Colonic mucosa (tissue), 4 donors: ENCODE data around the gene ITPK1. TPM values are rescaled to one million over a fixed set of nuclear protein-coding genes. Genes with fewer than 3 reads are reported as not detected.

Experiments used
- DNase-seq: peaks from one replicate; pipeline ENCODE4 v3.0.0-alpha.2; 2020
- H3K27ac ChIP-seq: fragments of 200-600 bp; one replicate; pipeline ENCODE4 v1.8.0; 2021
- H3K27me3 ChIP-seq: fragments of 200-600 bp; one replicate; pipeline ENCODE4 v1.8.0; 2021
- H3K36me3 ChIP-seq: fragments of 200-600 bp; one replicate; pipeline ENCODE4 v1.8.0; 2021
- H3K4me1 ChIP-seq: fragments of 200-600 bp; one replicate; pipeline ENCODE4 v1.8.0; 2021; ENCODE audit warnings: mild to moderate bottlenecking
- H3K4me3 ChIP-seq: fragments of 200-600 bp; one replicate; pipeline ENCODE4 v1.8.0; 2021
- H3K9ac ChIP-seq, 2 donors: one replicate each; pipeline ENCODE4 v1.7.0; 2013; ENCODE audit warnings: control low read depth in 2 of 2, low read depth in 2 of 2, low read length in 2 of 2
- H3K9me3 ChIP-seq: fragments of 200-600 bp; one replicate; pipeline ENCODE4 v1.8.0; 2021
- intact Hi-C: fragments of 100-400 bp; cut with DNase I; formaldehyde crosslinking; loops from one replicate; pipeline ENCODE4 v1.14.1; 2022
- total RNA-seq, 2 donors: library from RNA; stranded (reverse); fragmentation: NEBNext Ultra II Directional in 1 of 2; extraction: Animal tissue kit (Norgen Biotek cat#: 25700) in 1 of 2; gene quantifications; one replicate each; pipeline ENCODE4 v1.2.1, GENCODE V29; 2021
- TF ChIP-seq, protein P1 (sequence below): fragments of 200-600 bp; IDR thresholded peaks from one replicate; pipeline ENCODE4 v1.8.0; 2022; ENCODE audit warnings: antibody characterized with exemption, mild to moderate bottlenecking
- donor health status: healthy.
- donor health status: DM: no; HTN: no; CAD: no.
- donor health status: DM: no; HTN: no; CAD: no.

Gene ITPK1
- total RNA-seq, 2 donors from 2014 or later, result 118 to 134 TPM

- DNase-seq, result no peak
- Histone ChIP-seq H3K4me1 (peaks cover 17% of the 10 kb centered on the region), H3K27ac (no peak overlapping the region), H3K9ac (no peak overlapping the region), H3K9me3 (no peaks in the 10 kb centered on the region), H3K4me3 (no peak overlapping the region), H3K27me3 (no peaks in the 10 kb centered on the region), H3K36me3 (no peaks in the 10 kb centered on the region)
- TF ChIP-seq, protein P1, sequence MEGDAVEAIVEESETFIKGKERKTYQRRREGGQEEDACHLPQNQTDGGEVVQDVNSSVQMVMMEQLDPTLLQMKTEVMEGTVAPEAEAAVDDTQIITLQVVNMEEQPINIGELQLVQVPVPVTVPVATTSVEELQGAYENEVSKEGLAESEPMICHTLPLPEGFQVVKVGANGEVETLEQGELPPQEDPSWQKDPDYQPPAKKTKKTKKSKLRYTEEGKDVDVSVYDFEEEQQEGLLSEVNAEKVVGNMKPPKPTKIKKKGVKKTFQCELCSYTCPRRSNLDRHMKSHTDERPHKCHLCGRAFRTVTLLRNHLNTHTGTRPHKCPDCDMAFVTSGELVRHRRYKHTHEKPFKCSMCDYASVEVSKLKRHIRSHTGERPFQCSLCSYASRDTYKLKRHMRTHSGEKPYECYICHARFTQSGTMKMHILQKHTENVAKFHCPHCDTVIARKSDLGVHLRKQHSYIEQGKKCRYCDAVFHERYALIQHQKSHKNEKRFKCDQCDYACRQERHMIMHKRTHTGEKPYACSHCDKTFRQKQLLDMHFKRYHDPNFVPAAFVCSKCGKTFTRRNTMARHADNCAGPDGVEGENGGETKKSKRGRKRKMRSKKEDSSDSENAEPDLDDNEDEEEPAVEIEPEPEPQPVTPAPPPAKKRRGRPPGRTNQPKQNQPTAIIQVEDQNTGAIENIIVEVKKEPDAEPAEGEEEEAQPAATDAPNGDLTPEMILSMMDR, result no peak
- intact Hi-C loops, result no loop called here
Measured at GRCh38 chr14:93059260-93059659, 56.5 kb downstream of the ITPK1 start.

DNA sequence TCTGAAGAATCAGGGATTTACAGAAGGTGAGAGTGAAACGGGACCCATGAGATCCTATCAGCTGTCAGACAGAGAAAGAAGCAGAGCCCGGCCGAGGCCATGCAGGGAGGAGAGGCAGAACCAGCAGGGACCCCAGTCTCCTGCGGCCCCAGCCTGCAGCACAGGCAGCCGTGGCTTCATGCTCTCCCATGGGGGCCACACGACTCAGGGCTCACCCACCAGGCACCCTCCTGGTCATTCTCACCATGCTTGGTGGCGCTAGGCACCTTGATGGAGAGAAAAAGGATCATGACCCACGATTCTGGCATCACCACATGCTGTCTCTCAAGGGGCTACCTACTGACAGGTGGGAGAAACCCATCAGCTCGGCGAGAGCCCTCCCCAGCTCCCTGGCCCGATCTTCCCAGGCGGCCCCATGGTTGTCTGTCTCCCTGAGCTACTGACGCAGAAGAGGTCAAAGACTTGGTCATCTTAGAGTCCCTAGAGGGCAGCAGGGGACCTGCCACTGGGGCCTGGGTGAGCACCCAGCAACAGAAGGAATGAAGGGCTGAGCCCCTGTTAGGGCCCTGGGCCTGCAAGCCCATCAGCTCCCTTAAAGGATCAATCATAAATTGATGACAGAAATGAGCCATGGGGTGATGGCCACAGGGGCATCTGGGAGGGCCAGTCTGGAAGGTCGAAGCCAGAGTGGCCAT lies 58.0 kb downstream of the ITPK1 start:
- no peaks in the 10 kb centered on the region for H3K36me3 ChIP-seq
- H3K27me3 ChIP-seq, result no peaks in the 10 kb centered on the region
- intact Hi-C loops, result no loop called here
- no peak overlapping the region for H3K4me3 ChIP-seq
- TF ChIP-seq, protein P1, result no peak
- H3K9ac ChIP-seq, result peak overlapping the region in 1 of 2 donors; percentile 76
- peaks cover 27% of the 10 kb centered on the region for H3K4me1 ChIP-seq
- no peaks in the 10 kb centered on the region for H3K9me3 ChIP-seq
- peak overlapping the region; percentile 29 for H3K27ac ChIP-seq
- no peak for DNase-seq

DNA sequence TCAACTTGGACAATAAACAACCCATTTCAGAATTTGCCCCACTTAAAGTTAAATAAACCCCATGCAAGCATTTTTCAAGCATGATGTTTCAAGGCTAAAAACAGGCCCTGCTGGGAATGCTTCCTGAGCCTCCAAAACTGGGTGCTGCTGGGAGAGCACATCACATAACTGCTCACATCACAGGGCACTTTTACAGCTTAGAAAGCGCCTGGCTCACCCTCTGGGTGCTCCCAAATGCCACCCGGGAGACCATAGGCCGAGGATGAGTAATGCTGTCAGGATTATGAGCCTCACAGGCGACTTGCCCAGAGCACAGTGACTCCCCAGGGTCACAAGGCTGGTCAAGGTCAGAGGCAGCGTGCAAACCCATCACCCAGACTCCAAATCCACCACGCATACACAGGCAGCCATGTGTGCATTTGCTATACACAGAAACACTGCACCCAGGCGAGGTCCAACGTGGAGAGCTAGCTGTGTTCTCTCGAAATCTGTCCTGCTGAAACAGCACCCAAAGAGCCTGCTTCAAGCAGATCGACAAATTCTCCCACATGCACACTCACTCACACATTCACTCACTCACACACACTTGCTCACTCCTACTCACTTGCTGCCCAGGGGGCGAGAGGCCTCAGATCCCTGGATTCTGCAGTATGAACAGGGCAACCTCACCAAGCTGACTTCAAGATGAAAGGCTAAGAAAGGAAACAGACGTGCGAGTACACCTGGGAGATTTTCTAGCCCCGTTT lies 58.7 kb downstream of the ITPK1 start:
- DNase-seq, result no peak
- H3K9ac ChIP-seq, result peak overlapping the region; percentile 37 to 76
- no peaks in the 10 kb centered on the region for H3K36me3 ChIP-seq
- no peaks in the 10 kb centered on the region for H3K9me3 ChIP-seq
- no peaks in the 10 kb centered on the region for H3K27me3 ChIP-seq
- peaks cover 32% of the 10 kb centered on the region for H3K4me1 ChIP-seq
- H3K27ac ChIP-seq, result peak overlapping the region; percentile 73
- TF ChIP-seq, protein P1, result no peak
- intact Hi-C loops, result no loop called here
- H3K4me3 ChIP-seq, result no peak overlapping the region

DNA sequence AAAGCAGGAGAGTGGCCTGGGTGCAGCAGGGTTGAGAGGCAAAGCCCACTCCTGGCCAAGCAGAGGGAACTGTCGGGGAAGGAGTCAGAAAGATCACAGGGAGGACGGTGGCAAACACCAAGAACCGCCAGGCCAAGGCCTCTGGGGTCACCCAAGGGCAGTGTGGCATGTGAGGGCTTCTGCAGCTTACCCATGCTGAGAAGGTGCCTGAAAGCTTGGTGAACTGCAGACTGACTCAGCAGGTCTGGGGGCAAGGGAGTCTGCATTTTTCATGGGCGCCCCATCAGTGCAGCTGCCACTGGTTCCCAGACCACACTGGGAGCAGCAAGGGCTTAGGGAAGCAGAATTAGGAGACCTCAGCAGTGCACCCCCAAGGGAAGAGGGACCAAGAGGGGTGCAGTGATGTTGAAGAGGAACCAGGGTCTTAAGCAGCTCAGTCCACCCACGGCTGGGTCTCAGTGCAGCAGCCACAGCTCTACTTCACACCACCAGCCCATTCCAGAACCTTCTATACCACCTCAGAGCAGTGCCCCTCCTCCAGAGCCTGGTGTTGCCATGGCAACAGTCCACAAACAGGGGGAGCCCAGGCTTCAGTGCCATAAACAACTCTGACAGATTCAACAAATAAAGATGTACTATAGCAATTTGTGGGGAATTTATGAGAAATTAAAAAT lies 59.4 kb downstream of the ITPK1 start:
- Histone ChIP-seq H3K9ac (peak overlapping the region; percentile 52 to 76), H3K4me1 (peaks cover 35% of the 10 kb centered on the region), H3K9me3 (no peaks in the 10 kb centered on the region), H3K27me3 (no peaks in the 10 kb centered on the region), H3K36me3 (no peaks in the 10 kb centered on the region), H3K27ac (peak overlapping the region; percentile 73), H3K4me3 (no peak overlapping the region)
- intact Hi-C loops, result no loop called here
- TF ChIP-seq, protein P1, result no peak
- DNase-seq, result no peak

GRCh38 chr14:93055651-93056115 lies 60.0 kb downstream of the ITPK1 start:
- H3K27me3 ChIP-seq, result no peaks in the 10 kb centered on the region
- no peaks in the 10 kb centered on the region for H3K36me3 ChIP-seq
- peaks cover 35% of the 10 kb centered on the region for H3K4me1 ChIP-seq
- DNase-seq, result peak; percentile 94
- no peak overlapping the region for H3K4me3 ChIP-seq
- H3K9ac ChIP-seq, result peak overlapping the region; percentile 52 to 76
- intact Hi-C loops, result no loop called here
- TF ChIP-seq, protein P1, result no peak
- H3K9me3 ChIP-seq, result no peaks in the 10 kb centered on the region
- peak overlapping the region; percentile 73 for H3K27ac ChIP-seq
